Astrocyte (in vitro differentiated cells and primary cell): ENCODE results near the gene TRIO. TPM values are rescaled to one million over a fixed set of nuclear protein-coding genes. Genes with fewer than 3 reads are reported as not detected.

Source experiments
- DNase-seq: peaks from one replicate; pipeline ENCODE4 v3.0.0-alpha.2; 2010; ENCODE audit warnings: low read depth
- FAIRE-seq: peaks from 2 replicates; lab custom pipeline; 2011; peaks lifted over from hg19 to GRCh38; lab: Jason Lieb, UNC
- H2AFZ ChIP-seq: 2 replicates; pipeline ENCODE4 v1.6.0; 2012; ENCODE audit warnings: low read depth, low read length, inconsistent platforms
- H3K27ac ChIP-seq: 2 replicates; pipeline ENCODE4 v1.5.1; 2011; ENCODE audit warnings: low read depth, low read length, inconsistent platforms
- H3K27me3 ChIP-seq: 2 replicates; pipeline ENCODE4 v1.6.0; 2011; ENCODE audit warnings: low read length, inconsistent platforms; ENCODE audit not compliant: insufficient read depth
- H3K36me3 ChIP-seq: 2 replicates; pipeline ENCODE4 v1.5.1; 2011; ENCODE audit warnings: low read length, inconsistent platforms; ENCODE audit not compliant: insufficient read depth
- H3K4me1 ChIP-seq: 2 replicates; pipeline ENCODE4 v1.5.1; 2011; ENCODE audit warnings: low read length, inconsistent platforms; ENCODE audit not compliant: insufficient read depth
- H3K4me2 ChIP-seq: 2 replicates; pipeline ENCODE4 v1.6.0; 2012; ENCODE audit warnings: low read length, inconsistent platforms
- H3K4me3 ChIP-seq: 2 replicates; pipeline ENCODE4 v1.5.1; 2011; ENCODE audit warnings: low read depth, mild to moderate bottlenecking, low read length, inconsistent platforms; ENCODE audit not compliant: insufficient read depth
- H3K79me2 ChIP-seq: 2 replicates; pipeline ENCODE4 v1.6.0; 2012; ENCODE audit warnings: mild to moderate bottlenecking, low read length, inconsistent platforms; ENCODE audit not compliant: insufficient read depth
- H3K9ac ChIP-seq: 2 replicates; pipeline ENCODE4 v1.6.0; 2012; ENCODE audit warnings: mild to moderate bottlenecking, low read length, inconsistent platforms
- H3K9me3 ChIP-seq: 2 replicates; pipeline ENCODE4 v1.5.1; 2012; ENCODE audit warnings: low read depth, mild to moderate bottlenecking, low read length, inconsistent platforms; ENCODE audit not compliant: insufficient read depth
- H4K20me1 ChIP-seq: 2 replicates; pipeline ENCODE4 v1.6.0; 2012; ENCODE audit warnings: low read length, inconsistent platforms; ENCODE audit not compliant: insufficient read depth
- H3K27ac Mint-ChIP-seq: one replicate; pipeline ENCODE4 v1.8.0; 2021; ENCODE audit warnings: mild to moderate bottlenecking, mixed read lengths; ENCODE audit not compliant: unreplicated experiment
- H3K27me3 Mint-ChIP-seq: one replicate; pipeline ENCODE4 v1.8.0; 2021; ENCODE audit warnings: low read depth, mixed read lengths; ENCODE audit not compliant: unreplicated experiment
- H3K36me3 Mint-ChIP-seq: one replicate; pipeline ENCODE4 v1.8.0; 2021; ENCODE audit warnings: low read depth, mixed read lengths; ENCODE audit not compliant: unreplicated experiment
- H3K4me1 Mint-ChIP-seq: one replicate; pipeline ENCODE4 v1.8.0; 2021; ENCODE audit warnings: low read depth, mixed read lengths; ENCODE audit not compliant: unreplicated experiment
- H3K4me3 Mint-ChIP-seq: one replicate; pipeline ENCODE4 v1.8.0; 2021; ENCODE audit warnings: mild to moderate bottlenecking, moderate library complexity, mixed read lengths; ENCODE audit not compliant: unreplicated experiment
- H3K9me3 Mint-ChIP-seq: one replicate; pipeline ENCODE4 v1.8.0; 2021; ENCODE audit warnings: mild to moderate bottlenecking, mixed read lengths; ENCODE audit not compliant: unreplicated experiment
- CTCF ChIP-seq: IDR thresholded peaks from 2 replicates; pipeline ENCODE4 v1.5.1; 2011; ENCODE audit warnings: low read depth, mild to moderate bottlenecking, inconsistent platforms, low read length, moderate library complexity; ENCODE audit not compliant: insufficient read depth
- EZH2 ChIP-seq: IDR thresholded peaks from 2 replicates; pipeline ENCODE4 v1.6.1; 2012; ENCODE audit warnings: mild to moderate bottlenecking, low read length, inconsistent platforms; ENCODE audit not compliant: insufficient read depth
- total RNA-seq: library from RNA; stranded (reverse); gene quantifications from 2 replicates; pipeline ENCODE4 v1.2.1, GENCODE V29; 2021

The TRIO gene
- total RNA-seq, 1 donor from 2014 or later, result 347 TPM

GRCh38 chr5:14495301-14495700 is 352.2 kb downstream of the TRIO start:
- no peaks in the 10 kb centered on the region for H3K9me3 ChIP-seq
- DNase-seq (no peak), FAIRE-seq (no peak)
- no peak overlapping the region for H3K4me2 ChIP-seq
- TF ChIP-seq EZH2 (no peak), CTCF (no peak)
- peaks cover 76% of the 10 kb centered on the region for H3K79me2 ChIP-seq
- Mint-ChIP-seq H3K4me1 (peaks cover 9% of the 10 kb centered on the region), H3K36me3 (peaks cover 48% of the 10 kb centered on the region), H3K9me3 (no peaks in the 10 kb centered on the region), H3K27me3 (no peaks in the 10 kb centered on the region), H3K27ac (no peak overlapping the region), H3K4me3 (no peak overlapping the region)
- H3K27me3 ChIP-seq, result no peaks in the 10 kb centered on the region
- peaks cover 89% of the 10 kb centered on the region for H4K20me1 ChIP-seq
- no peak overlapping the region for H2AFZ ChIP-seq
- no peak overlapping the region for H3K27ac ChIP-seq
- peaks cover 11% of the 10 kb centered on the region for H3K4me1 ChIP-seq
- H3K36me3 ChIP-seq, result peaks cover 89% of the 10 kb centered on the region
- no peak overlapping the region for H3K4me3 ChIP-seq
- no peak overlapping the region for H3K9ac ChIP-seq

- H3K4me2 ChIP-seq, result no peak overlapping the region
- Mint-ChIP-seq H3K27me3 (no peaks in the 10 kb centered on the region), H3K4me3 (no peak overlapping the region), H3K27ac (no peak overlapping the region), H3K9me3 (no peaks in the 10 kb centered on the region), H3K4me1 (peaks cover 2% of the 10 kb centered on the region), H3K36me3 (peaks cover 43% of the 10 kb centered on the region)
- peaks cover 84% of the 10 kb centered on the region for H3K36me3 ChIP-seq
- no peak overlapping the region for H3K27ac ChIP-seq
- peaks cover 87% of the 10 kb centered on the region for H4K20me1 ChIP-seq
- no peak overlapping the region for H3K9ac ChIP-seq
- H3K4me3 ChIP-seq, result no peak overlapping the region
- no peaks in the 10 kb centered on the region for H3K9me3 ChIP-seq
- H3K4me1 ChIP-seq, result no peaks in the 10 kb centered on the region
- no peak overlapping the region for H2AFZ ChIP-seq
- H3K79me2 ChIP-seq, result peaks cover 69% of the 10 kb centered on the region
- no peaks in the 10 kb centered on the region for H3K27me3 ChIP-seq
- DNase-seq, result no peak
- TF ChIP-seq EZH2, result no peak
- FAIRE-seq, result no peak
Observed at GRCh38 chr5:14497311-14497710, 354.2 kb downstream of the TRIO start.

GRCh38 chr5:14501353-14502293 is 358.5 kb downstream of the TRIO start:
- TF ChIP-seq CTCF, result no peak
- TF ChIP-seq EZH2, result no peak
- no peaks in the 10 kb centered on the region for H3K27me3 Mint-ChIP-seq
- H3K36me3 Mint-ChIP-seq, result peaks cover 30% of the 10 kb centered on the region
- H3K36me3 ChIP-seq, result peaks cover 86% of the 10 kb centered on the region
- no peaks in the 10 kb centered on the region for H3K4me1 ChIP-seq
- no peaks in the 10 kb centered on the region for H3K27me3 ChIP-seq
- H3K9me3 Mint-ChIP-seq, result no peaks in the 10 kb centered on the region
- no peak overlapping the region for H3K4me2 ChIP-seq
- peak overlapping the region; percentile 6 for H3K27ac ChIP-seq
- peaks cover 60% of the 10 kb centered on the region for H3K79me2 ChIP-seq
- no peak overlapping the region for H3K4me3 ChIP-seq
- peaks cover 89% of the 10 kb centered on the region for H4K20me1 ChIP-seq
- H3K9me3 ChIP-seq, result no peaks in the 10 kb centered on the region
- H3K27ac Mint-ChIP-seq, result peak overlapping the region; percentile 77
- H3K9ac ChIP-seq, result no peak overlapping the region
- H2AFZ ChIP-seq, result no peak overlapping the region
- FAIRE-seq, result no peak
- no peak overlapping the region for H3K4me3 Mint-ChIP-seq
- peaks cover 2% of the 10 kb centered on the region for H3K4me1 Mint-ChIP-seq
- no peak for DNase-seq
